IMR-90 (cell line): ENCODE data around the gene NEK6. TPM values are rescaled to one million over a fixed set of nuclear protein-coding genes. Genes with fewer than 3 reads are reported as not detected.

Source experiments
- ATAC-seq: fragments of 200-7000 bp; cut with Tn5 transposase; 2 replicates; pipeline ENCODE4 v1.9.1; 2020; ENCODE audit warnings: low read depth, mild to moderate bottlenecking, moderate library complexity
- BruUV-seq: library from RNA; stranded (reverse); fragments of 400-500 nt; replicated peaks from 2 replicates; lab custom pipeline; 2021; lab: Mats Ljungman, UMichigan
- CTCF ChIA-PET: fragments of 300-600 bp; formaldehyde crosslinking; extraction: SDS; loops from one replicate; lab custom pipeline; 2021; ENCODE audit warnings: antibody characterized with exemption; lab: Yijun Ruan, JAX
- POLR2A ChIA-PET: fragments of 300-600 bp; sonication (Branson Sonifier 250); formaldehyde crosslinking; loops from one replicate; lab custom pipeline; 2022; ENCODE audit warnings: antibody characterized with exemption; ENCODE audit not compliant: unreplicated experiment; lab: Charles Lee
- DNase-seq: peaks from one replicate; pipeline ENCODE4 v3.0.0; 2013
- H2AFZ ChIP-seq: replicated peaks from 2 replicates; pipeline ENCODE3; 2013; ENCODE audit warnings: low read length, mild to moderate bottlenecking; ENCODE audit not compliant: poor library complexity
- H2AK5ac ChIP-seq: 2 replicates; pipeline ENCODE4 v1.6.1; 2013; ENCODE audit warnings: low read depth, low read length, inconsistent platforms
- H2AK9ac ChIP-seq: replicated peaks from 2 replicates; pipeline ENCODE3; 2013; ENCODE audit warnings: mild to moderate bottlenecking, low read depth, low read length, moderate library complexity; ENCODE audit not compliant: poor library complexity
- H2BK120ac ChIP-seq: 2 replicates; pipeline ENCODE4 v1.6.1; 2013; ENCODE audit warnings: low read depth, low read length, inconsistent platforms
- H2BK15ac ChIP-seq: 3 replicates; pipeline ENCODE4 v1.6.1; 2013; ENCODE audit warnings: low read depth, low read length, inconsistent platforms
- H2BK20ac ChIP-seq: 2 replicates; pipeline ENCODE4 v1.6.1; 2013; ENCODE audit warnings: low read depth, mild to moderate bottlenecking, inconsistent platforms, low read length, moderate library complexity
- H2BK5ac ChIP-seq: 2 replicates; pipeline ENCODE4 v1.6.1; 2013; ENCODE audit warnings: mild to moderate bottlenecking, low read depth, low read length, inconsistent platforms; ENCODE audit not compliant: poor library complexity, severe bottlenecking
- H3K14ac ChIP-seq: replicated peaks from 2 replicates; pipeline ENCODE4 v1.6.1; 2013; ENCODE audit warnings: low read depth, low read length, inconsistent platforms
- H3K18ac ChIP-seq: 2 replicates; pipeline ENCODE4 v1.6.1; 2013; ENCODE audit warnings: low read depth, low read length, control low read depth
- H3K23ac ChIP-seq: 2 replicates; pipeline ENCODE4 v1.6.1; 2013; ENCODE audit warnings: low read depth, low read length, inconsistent platforms
- H3K27ac ChIP-seq: 2 replicates; pipeline ENCODE4 v1.5.1; 2013; ENCODE audit warnings: mild to moderate bottlenecking, control low read depth, low read length; ENCODE audit not compliant: insufficient read depth
- H3K27me3 ChIP-seq: 2 replicates; pipeline ENCODE4 v1.6.1; 2013; ENCODE audit warnings: low read length; ENCODE audit not compliant: control insufficient read depth, insufficient read depth
- H3K36me3 ChIP-seq: 2 replicates; pipeline ENCODE4 v1.6.1; 2013; ENCODE audit warnings: low read length, mixed read lengths; ENCODE audit not compliant: control insufficient read depth, insufficient read depth
- H3K4ac ChIP-seq: 2 replicates; pipeline ENCODE4 v1.6.1; 2013; ENCODE audit warnings: low read depth, low read length, inconsistent platforms
- H3K4me1 ChIP-seq: 2 replicates; pipeline ENCODE4 v1.6.1; 2013; ENCODE audit warnings: low read length, mixed read lengths; ENCODE audit not compliant: control insufficient read depth, insufficient read depth
- H3K4me2 ChIP-seq: 2 replicates; pipeline ENCODE4 v1.6.1; 2013; ENCODE audit warnings: low read depth, mild to moderate bottlenecking, control low read depth, low read length, moderate library complexity
- H3K4me3 ChIP-seq: 2 replicates; pipeline ENCODE4 v1.5.1; 2013; ENCODE audit warnings: low read depth, mild to moderate bottlenecking, control low read depth, low read length, moderate library complexity; ENCODE audit not compliant: insufficient read depth
- H3K56ac ChIP-seq: 2 replicates; pipeline ENCODE4 v1.6.1; 2013; ENCODE audit warnings: low read length, inconsistent platforms; ENCODE audit not compliant: insufficient read depth; ENCODE audit errors: extremely low read depth
- H3K79me1 ChIP-seq, 2 experiments: 2 replicates each; pipeline ENCODE4 v1.6.1; 2013; ENCODE audit warnings: low read length in 2 of 2, inconsistent platforms in 1 of 2, low read depth in 1 of 2
- H3K9ac ChIP-seq: 2 replicates; pipeline ENCODE4 v1.6.1; 2013; ENCODE audit warnings: low read depth, low read length, control low read depth
- H3K9me1 ChIP-seq: 2 replicates; pipeline ENCODE4 v1.6.1; 2013; ENCODE audit warnings: low read length, inconsistent platforms; ENCODE audit not compliant: insufficient read depth
- H3K9me3 ChIP-seq: 2 replicates; pipeline ENCODE4 v1.6.1; 2013; ENCODE audit warnings: low read length; ENCODE audit not compliant: control insufficient read depth, insufficient read depth
- H4K20me1 ChIP-seq: 2 replicates; pipeline ENCODE4 v1.6.1; 2013; ENCODE audit warnings: low read length, inconsistent platforms; ENCODE audit not compliant: insufficient read depth
- H4K5ac ChIP-seq: 2 replicates; pipeline ENCODE4 v1.6.1; 2013; ENCODE audit warnings: mild to moderate bottlenecking, low read depth, low read length, control low read depth
- H4K8ac ChIP-seq, 2 experiments: 2 replicates each; pipeline ENCODE4 v1.6.1; 2013; ENCODE audit warnings: low read depth in 2 of 2, low read length in 2 of 2, control low read depth in 1 of 2, inconsistent platforms in 1 of 2
- H4K91ac ChIP-seq: 2 replicates; pipeline ENCODE4 v1.6.1; 2013; ENCODE audit warnings: low read depth, low read length, inconsistent platforms; ENCODE audit not compliant: insufficient read depth
- BHLHE40 ChIP-seq: fragments of 150-350 bp; IDR thresholded peaks from 2 replicates; pipeline ENCODE4 v1.6.1; 2016; ENCODE audit warnings: mild to moderate bottlenecking, low read depth, low read length
- CEBPB ChIP-seq: IDR thresholded peaks from 2 replicates; pipeline ENCODE4 v1.6.1; 2012; ENCODE audit warnings: low read depth, low read length, improper control_type of control experiment
- CHD1 ChIP-seq: IDR thresholded peaks from 2 replicates; pipeline ENCODE4 v1.6.1; 2012; ENCODE audit warnings: low read depth, low read length, improper control_type of control experiment
- CTCF ChIP-seq: conservative IDR thresholded peaks from 2 replicates; pipeline ENCODE4 v1.5.1; 2012; ENCODE audit warnings: mild to moderate bottlenecking, low read depth, low read length, improper control_type of control experiment
- FOS ChIP-seq: fragments of 150-350 bp; IDR thresholded peaks from 2 replicates; pipeline ENCODE4 v1.6.1; 2016; ENCODE audit warnings: low read depth, low read length
- MAFK ChIP-seq: IDR thresholded peaks from 2 replicates; pipeline ENCODE4 v1.6.1; 2012; ENCODE audit warnings: low read depth, low read length, improper control_type of control experiment
- MAZ ChIP-seq: IDR thresholded peaks from 2 replicates; pipeline ENCODE4 v1.6.1; 2012; ENCODE audit warnings: low read depth, mild to moderate bottlenecking, low read length, improper control_type of control experiment, moderate library complexity, borderline replicate concordance
- RCOR1 ChIP-seq: IDR thresholded peaks from 2 replicates; pipeline ENCODE4 v1.6.1; 2012; ENCODE audit warnings: mild to moderate bottlenecking, low read length, improper control_type of control experiment; ENCODE audit not compliant: insufficient replicate concordance
- RFX5 ChIP-seq: IDR thresholded peaks from 2 replicates; pipeline ENCODE4 v1.8.0; 2012; ENCODE audit warnings: low read depth, mild to moderate bottlenecking, low read length, moderate library complexity
- WGBS, 2 experiments: methylation state at CpG; one replicate each; pipeline versions ENCODE4 v1.1.5 to v1.1.7; 2013; ENCODE audit warnings: missing lambda C conversion rate in 2 of 2; ENCODE audit not compliant: insufficient read length in 1 of 2; ENCODE audit errors: extremely low coverage in 2 of 2; 5-methylcytosine and 5-hydroxymethylcytosine counted together
- dilution Hi-C: fragments of 300-500 bp; cut with HindIII; formaldehyde crosslinking; loops from one replicate; pipeline ENCODE4 v1.14.3; 2018; ENCODE audit warnings: low sequenced_read_pairs; ENCODE audit not compliant: unreplicated experiment
- in situ Hi-C: fragments of 300-500 bp; cut with MboI; formaldehyde crosslinking; loops from 3 replicates; pipeline ENCODE4 v1.14.3; 2019; ENCODE audit warnings: low sequenced_read_pairs, inconsistent platforms, mixed read lengths
- intact Hi-C: fragments of 100-400 bp; cut with micrococcal nuclease; formaldehyde crosslinking; loops from 2 replicates; pipeline ENCODE4 v1.10.0; 2022
- polyA plus RNA-seq, 3 experiments: library from polyadenylated mRNA; depleted of rRNA; stranded (reverse); fragments of >200 nt; gene quantifications; 2 replicates each; pipeline ENCODE4 v1.2.3, GENCODE V29; 2012; ENCODE audit warnings: low replicate concordance in 1 of 3
- total RNA-seq: library from RNA; depleted of rRNA; stranded (reverse); fragments of >200 nt; gene quantifications from 2 replicates; pipeline ENCODE4 v1.2.3, GENCODE V29; 2012
- TF ChIP-seq, protein P1 (sequence below): fragments of 150-350 bp; IDR thresholded peaks from 2 replicates; pipeline ENCODE4 v1.6.1; 2017; ENCODE audit warnings: mild to moderate bottlenecking, antibody characterized with exemption, low read length, low read depth
- TF ChIP-seq, protein P2 (sequence below): fragments of 150-350 bp; IDR thresholded peaks from 2 replicates; pipeline ENCODE4 v1.6.1; 2016; ENCODE audit warnings: low read depth, mild to moderate bottlenecking, low read length, moderate library complexity, borderline replicate concordance

The NEK6 gene
- total and polyA plus RNA-seq, 2 of the 4 experiments (the other 2 are of a cell fraction), result 79.9 to 112 TPM

GRCh38 chr9:124366476-124367220 lies 108.9 kb downstream of the NEK6 start:
- BruUV-seq, result no TSS peak
- dilution Hi-C loops (no loop called here), in situ Hi-C loops (no loop called here), intact Hi-C loops (no loop called here)
- Histone ChIP-seq H3K9ac (no peak overlapping the region), H3K79me1 (peaks cover 36 to 89% of the 10 kb centered on the region in 2 experiments), H3K9me3 (no peaks in the 10 kb centered on the region), H2AK9ac (no peak overlapping the region), H3K27me3 (no peaks in the 10 kb centered on the region), H2BK15ac (no peak overlapping the region), H3K36me3 (peaks cover 7% of the 10 kb centered on the region), H3K27ac (no peak overlapping the region), H4K91ac (no peak overlapping the region), H3K9me1 (peaks cover 41% of the 10 kb centered on the region), H2BK120ac (no peak overlapping the region), H2AFZ (no peak overlapping the region), H3K23ac (no peak overlapping the region), H3K56ac (no peak overlapping the region), H3K4me1 (peaks cover 16% of the 10 kb centered on the region), H3K4me3 (no peak overlapping the region), H4K5ac (no peak overlapping the region), H3K18ac (no peak overlapping the region), H3K4ac (no peak overlapping the region), H2AK5ac (0 out of 2 replicates have a peak overlapping the region, but pooled peaks have one; percentile 11), H2BK20ac (no peak overlapping the region), H2BK5ac (no peak overlapping the region), H3K14ac (no peak overlapping the region), H3K4me2 (peak overlapping the region; percentile 37; the same call in 1 of the 2 replicates), H4K20me1 (peaks cover 82% of the 10 kb centered on the region), H4K8ac (no peak overlapping the region)
- POLR2A ChIA-PET, result no interaction called here
- DNase-seq (peak; percentile 82), ATAC-seq (peak; percentile 81)
- CTCF ChIA-PET, result interaction anchor here (1.0 kb wide), 1 partner anchor 10 kb away, joined by 4 read pairs; no protein-coding TSS in a partner anchor
- TF ChIP-seq, protein P1, sequence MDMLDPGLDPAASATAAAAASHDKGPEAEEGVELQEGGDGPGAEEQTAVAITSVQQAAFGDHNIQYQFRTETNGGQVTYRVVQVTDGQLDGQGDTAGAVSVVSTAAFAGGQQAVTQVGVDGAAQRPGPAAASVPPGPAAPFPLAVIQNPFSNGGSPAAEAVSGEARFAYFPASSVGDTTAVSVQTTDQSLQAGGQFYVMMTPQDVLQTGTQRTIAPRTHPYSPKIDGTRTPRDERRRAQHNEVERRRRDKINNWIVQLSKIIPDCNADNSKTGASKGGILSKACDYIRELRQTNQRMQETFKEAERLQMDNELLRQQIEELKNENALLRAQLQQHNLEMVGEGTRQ, result no peak
- TF ChIP-seq FOS (peak; percentile 77), CEBPB (peak; percentile 87), MAFK (no peak), CHD1 (no peak), BHLHE40 (no peak), RCOR1 (no peak), CTCF (no peak), MAZ (no peak), RFX5 (no peak)
- TF ChIP-seq, protein P2, sequence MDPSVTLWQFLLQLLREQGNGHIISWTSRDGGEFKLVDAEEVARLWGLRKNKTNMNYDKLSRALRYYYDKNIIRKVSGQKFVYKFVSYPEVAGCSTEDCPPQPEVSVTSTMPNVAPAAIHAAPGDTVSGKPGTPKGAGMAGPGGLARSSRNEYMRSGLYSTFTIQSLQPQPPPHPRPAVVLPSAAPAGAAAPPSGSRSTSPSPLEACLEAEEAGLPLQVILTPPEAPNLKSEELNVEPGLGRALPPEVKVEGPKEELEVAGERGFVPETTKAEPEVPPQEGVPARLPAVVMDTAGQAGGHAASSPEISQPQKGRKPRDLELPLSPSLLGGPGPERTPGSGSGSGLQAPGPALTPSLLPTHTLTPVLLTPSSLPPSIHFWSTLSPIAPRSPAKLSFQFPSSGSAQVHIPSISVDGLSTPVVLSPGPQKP, result no peak
- WGBS, 2 experiments, result 87% methylated on average over 5 of the region's 10 CpGs; no CpG with 5 or more reads in 1 of the 2 experiments
